HG03025 (cell line): ENCODE data around the gene CCDC183.
A peak's percentile ranks its signal among the peaks of the same experiment; 100 is the strongest.
"Not testable (repeated sequence)": the region's sequence is repeated elsewhere in the genome, so short reads cannot be mapped to it uniquely, and the experiment has no call there.

Source experiments
- ATAC-seq: cut with Tn5 transposase; IDR thresholded peaks from one replicate; pipeline ENCODE4 v1.9.1; 2021; ENCODE audit warnings: mild to moderate bottlenecking, moderate library complexity; ENCODE audit not compliant: unreplicated experiment, low FRiP score

CCDC183 gene

DNA sequence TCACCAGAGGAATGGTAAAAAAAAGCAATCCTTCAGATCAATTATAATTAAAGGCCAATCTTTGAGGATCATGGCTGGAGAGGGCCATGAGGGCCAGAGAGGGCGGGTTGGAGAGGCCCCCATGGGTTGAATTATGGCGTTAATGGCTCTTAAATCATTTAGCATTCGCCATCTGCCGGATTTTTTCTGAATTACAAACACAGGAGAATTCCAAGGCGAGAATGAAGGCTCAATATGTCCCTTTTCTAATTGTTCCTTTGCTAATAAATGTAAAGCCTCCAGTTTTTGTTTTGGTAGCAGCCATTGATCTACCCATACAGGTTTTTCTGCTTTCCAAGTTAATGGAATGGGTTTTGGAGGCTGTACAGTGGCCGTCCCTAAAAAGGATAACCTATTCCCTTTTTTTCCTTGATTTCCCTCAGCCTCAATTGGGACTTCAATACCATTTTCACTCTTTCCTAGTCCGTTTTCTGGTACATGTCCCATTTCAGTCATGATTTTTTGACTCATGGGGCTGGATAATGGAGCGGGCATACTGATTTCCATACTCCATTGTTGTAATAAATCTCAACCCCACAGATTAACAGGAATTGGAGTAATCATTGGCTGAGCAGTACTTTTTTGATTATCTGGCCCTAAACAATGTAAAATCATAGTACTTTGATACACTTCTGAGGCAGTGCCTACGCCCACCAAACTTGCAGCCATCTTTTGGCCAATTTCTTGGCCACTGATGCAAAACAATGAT is 11.7 kb upstream of the CCDC183 start:
- no peak for ATAC-seq

GRCh38 chr9:136784997-136785361 is 11.2 kb upstream of the CCDC183 start:
- ATAC-seq, result no peak

- ATAC-seq, result not testable (repeated sequence)
Measured at GRCh38 chr9:136785565-136786355, 10.4 kb upstream of the CCDC183 start.

DNA sequence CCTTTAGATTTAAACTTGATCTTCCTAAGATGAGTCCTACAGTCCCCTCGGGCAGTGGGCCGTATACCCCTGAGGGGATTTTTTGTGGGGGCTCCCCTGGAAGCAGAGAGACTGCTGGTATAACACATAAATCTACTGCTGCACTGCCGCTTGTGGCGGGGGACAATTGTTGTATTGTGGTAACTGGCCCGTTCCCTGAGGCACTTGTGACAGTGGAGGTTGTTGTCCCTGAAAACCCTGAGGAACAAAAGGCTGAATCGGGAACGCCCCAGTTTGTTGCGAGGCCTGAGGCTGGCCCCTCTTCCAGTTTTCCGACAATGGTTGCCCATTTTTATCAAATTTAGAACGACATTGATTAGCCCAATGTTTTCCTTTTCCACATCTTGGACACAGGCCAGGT is 9.7 kb upstream of the CCDC183 start:
- ATAC-seq, result no peak

- ATAC-seq, result not testable (repeated sequence)
Measured at GRCh38 chr9:136786983-136787382, 9.2 kb upstream of the CCDC183 start.

DNA sequence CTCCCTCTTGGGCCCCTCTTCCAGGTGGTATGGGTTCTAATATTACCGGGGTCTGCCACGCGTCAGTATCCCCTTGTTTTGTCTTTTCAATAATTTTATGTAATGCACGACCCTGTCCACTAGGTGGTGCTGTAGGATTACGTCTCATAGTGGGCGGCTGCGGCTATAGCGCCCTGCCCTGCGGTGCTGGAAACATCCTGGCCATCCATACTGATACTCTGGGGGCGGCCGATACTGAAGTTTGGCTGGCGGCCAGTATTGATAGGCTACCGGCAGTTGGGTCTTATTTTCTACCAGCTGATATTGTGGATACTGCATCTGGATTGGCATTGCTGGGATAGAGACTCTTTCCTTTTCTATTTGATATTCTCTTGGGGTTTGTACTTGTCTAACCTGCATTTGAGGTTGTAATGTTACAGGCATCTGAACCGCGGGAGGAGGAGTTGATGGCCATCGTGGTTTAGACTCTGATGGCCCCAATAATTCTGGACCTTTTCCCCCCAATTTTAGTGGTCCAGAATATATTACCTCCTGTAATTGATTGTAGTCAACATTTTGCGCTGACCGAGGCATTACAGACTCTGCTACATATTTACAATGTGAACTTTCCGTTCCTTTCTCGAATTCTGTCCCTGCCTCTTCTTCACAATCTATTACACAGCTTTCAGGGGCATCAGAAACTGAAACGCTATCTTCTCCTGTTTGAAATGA is 8.3 kb upstream of the CCDC183 start:
- no peak for ATAC-seq

- not testable (repeated sequence) for ATAC-seq
Measured at GRCh38 chr9:136788644-136789522, 7.3 kb upstream of the CCDC183 start.

- ATAC-seq, result no peak
Measured at GRCh38 chr9:136789523-136789937, 6.6 kb upstream of the CCDC183 start.

GRCh38 chr9:136790640-136791515 is 5.3 kb upstream of the CCDC183 start, which contains the start of gene TMEM141:
Gene TMEM141, plus strand, starts transcription at chr9:136791344. Its CDS starts 27 bp downstream, at chr9:136791371.
- ATAC-seq, result peak; percentile 87

- no peak for ATAC-seq
Measured at GRCh38 chr9:136791516-136792276, 4.4 kb upstream of the CCDC183 start.

- no peak for ATAC-seq
Measured at GRCh38 chr9:136792321-136793085, 3.6 kb upstream of the CCDC183 start.

- ATAC-seq, result no peak
Measured at GRCh38 chr9:136793086-136793946, 2.8 kb upstream of the CCDC183 start.

DNA sequence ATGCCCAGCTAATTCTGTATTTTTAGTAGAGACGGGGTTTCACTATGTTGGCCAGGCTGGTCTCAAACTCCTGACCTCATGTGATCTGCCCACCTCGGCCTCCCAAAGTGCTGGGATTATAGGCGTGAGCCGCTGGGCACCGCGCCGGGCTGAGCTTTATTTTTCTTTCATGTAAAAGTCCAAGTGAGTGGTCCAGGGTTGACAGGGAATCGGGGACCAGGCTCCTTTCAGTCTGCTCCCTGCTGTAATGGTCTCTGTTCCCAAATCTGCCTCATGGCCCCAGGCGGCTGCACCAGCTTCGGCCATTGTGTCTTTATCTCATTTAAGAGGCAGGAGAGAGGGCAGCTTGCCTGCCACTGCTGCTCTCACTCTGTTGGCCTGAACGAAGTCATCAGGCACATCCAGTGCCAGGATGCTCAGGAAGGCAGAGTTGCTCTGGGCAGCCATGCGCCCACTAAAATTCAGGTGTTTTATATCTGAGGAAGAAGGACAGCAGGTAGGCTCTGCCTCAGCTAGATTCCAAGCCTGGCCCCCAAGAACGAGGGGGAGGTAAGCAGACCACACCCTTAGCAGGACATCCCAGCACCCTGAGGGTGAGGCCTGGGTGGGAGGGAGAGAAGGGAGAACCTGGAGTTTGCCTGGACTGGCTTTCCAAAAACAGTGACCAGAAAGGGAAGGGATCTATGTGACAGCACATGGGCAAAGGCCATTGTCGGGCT is 1.7 kb upstream of the CCDC183 start:
- no peak for ATAC-seq

DNA sequence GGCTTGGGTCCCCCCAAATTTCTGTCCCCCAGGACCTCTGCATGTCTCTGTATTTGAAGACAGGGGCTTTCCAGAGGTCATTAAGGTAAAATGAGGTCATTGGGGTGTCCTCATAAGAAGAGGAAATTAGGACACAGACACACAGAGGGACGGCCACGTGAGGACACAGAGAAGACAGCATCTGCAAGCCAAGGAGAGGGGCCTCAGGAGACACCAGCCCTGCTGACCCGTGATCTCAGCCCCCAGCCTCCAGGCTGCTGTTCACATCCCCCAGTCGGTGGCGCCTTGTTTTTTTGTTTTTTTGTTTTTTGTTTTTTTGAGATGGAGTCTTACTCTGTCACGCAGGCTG is 1.2 kb upstream of the CCDC183 start:
- ATAC-seq, result no peak

- not testable (repeated sequence) for ATAC-seq
Measured at GRCh38 chr9:136796775-136797347, 723 bp downstream of the CCDC183 start.

GRCh38 chr9:136798708-136799078 is 2.6 kb downstream of the CCDC183 start:
- ATAC-seq, result no peak
